Dendritic cell treated with granulocyte-macrophage colony-stimulating factor and Interleukin-4, amounts not matched to agents 40 ng/mL and 50 ng/mL, for 4 days (primary cell): ENCODE measurements around the gene HEBP2.
A peak's percentile ranks its signal among the peaks of the same experiment; 100 is the strongest.

Experiments
- H3K27ac Mint-ChIP-seq: one replicate; pipeline ENCODE4 v1.8.0; 2022; ENCODE audit warnings: mild to moderate bottlenecking, mixed read lengths
- H3K27me3 Mint-ChIP-seq: one replicate; pipeline ENCODE4 v1.8.0; 2022; ENCODE audit warnings: mild to moderate bottlenecking, mixed read lengths
- H3K36me3 Mint-ChIP-seq: one replicate; pipeline ENCODE4 v1.8.0; 2022; ENCODE audit warnings: low read depth, mixed read lengths
- H3K4me1 Mint-ChIP-seq: one replicate; pipeline ENCODE4 v1.8.0; 2022; ENCODE audit warnings: low read depth, mixed read lengths
- H3K4me3 Mint-ChIP-seq: one replicate; pipeline ENCODE4 v1.8.0; 2022; ENCODE audit warnings: mild to moderate bottlenecking, moderate library complexity, mixed read lengths
- H3K9me3 Mint-ChIP-seq: one replicate; pipeline ENCODE4 v1.8.0; 2022; ENCODE audit warnings: mixed read lengths
- intact Hi-C: fragments of 100-400 bp; cut with micrococcal nuclease; formaldehyde crosslinking; loops from one replicate; pipeline ENCODE4 v1.15.0; 2022

Gene HEBP2

GRCh38 chr6:138383776-138384175 lies 20.2 kb upstream of the HEBP2 start:
- intact Hi-C loops, result no loop called here
- Mint-ChIP-seq H3K36me3 (no peaks in the 10 kb centered on the region), H3K27me3 (no peaks in the 10 kb centered on the region), H3K4me1 (peaks cover 11% of the 10 kb centered on the region), H3K4me3 (no peak overlapping the region), H3K27ac (no peak overlapping the region), H3K9me3 (no peaks in the 10 kb centered on the region)

GRCh38 chr6:138386897-138387296 lies 17.1 kb upstream of the HEBP2 start:
- intact Hi-C loops, result no loop called here
- H3K27me3 Mint-ChIP-seq, result no peaks in the 10 kb centered on the region
- H3K4me3 Mint-ChIP-seq, result no peak overlapping the region
- H3K36me3 Mint-ChIP-seq, result no peaks in the 10 kb centered on the region
- no peak overlapping the region for H3K27ac Mint-ChIP-seq
- peaks cover 11% of the 10 kb centered on the region for H3K4me1 Mint-ChIP-seq
- H3K9me3 Mint-ChIP-seq, result no peaks in the 10 kb centered on the region

GRCh38 chr6:138387577-138388368 lies 16.2 kb upstream of the HEBP2 start:
- intact Hi-C loops, result no loop called here
- Mint-ChIP-seq H3K27ac (no peak overlapping the region), H3K27me3 (no peaks in the 10 kb centered on the region), H3K4me1 (peaks cover 2% of the 10 kb centered on the region), H3K36me3 (no peaks in the 10 kb centered on the region), H3K4me3 (no peak overlapping the region), H3K9me3 (no peaks in the 10 kb centered on the region)

- Mint-ChIP-seq H3K27me3 (no peaks in the 10 kb centered on the region), H3K27ac (no peak overlapping the region), H3K9me3 (no peaks in the 10 kb centered on the region), H3K36me3 (no peaks in the 10 kb centered on the region), H3K4me3 (no peak overlapping the region), H3K4me1 (peaks cover 7% of the 10 kb centered on the region)
- intact Hi-C loops, result no loop called here
Measured at GRCh38 chr6:138389551-138389950, 14.5 kb upstream of the HEBP2 start.

GRCh38 chr6:138393871-138394783 lies 9.9 kb upstream of the HEBP2 start:
- H3K36me3 Mint-ChIP-seq, result no peaks in the 10 kb centered on the region
- no peak overlapping the region for H3K27ac Mint-ChIP-seq
- peaks cover 7% of the 10 kb centered on the region for H3K4me1 Mint-ChIP-seq

GRCh38 chr6:138396709-138397108 lies 7.3 kb upstream of the HEBP2 start:
- intact Hi-C loops, result no loop called here
- Mint-ChIP-seq H3K4me1 (peaks cover 13% of the 10 kb centered on the region), H3K27ac (no peak overlapping the region), H3K27me3 (no peaks in the 10 kb centered on the region), H3K36me3 (no peaks in the 10 kb centered on the region), H3K9me3 (no peaks in the 10 kb centered on the region), H3K4me3 (no peak overlapping the region)

More at GRCh38 chr6:138393871-138394783, 9.9 kb upstream of the HEBP2 start:
- Mint-ChIP-seq H3K9me3 (no peaks in the 10 kb centered on the region), H3K27me3 (no peaks in the 10 kb centered on the region), H3K4me3 (no peak overlapping the region)
- intact Hi-C loops, result no loop called here

- H3K4me1 Mint-ChIP-seq, result peaks cover 13% of the 10 kb centered on the region
- no peaks in the 10 kb centered on the region for H3K9me3 Mint-ChIP-seq
- intact Hi-C loops, result no loop called here
- no peak overlapping the region for H3K27ac Mint-ChIP-seq
- no peaks in the 10 kb centered on the region for H3K36me3 Mint-ChIP-seq
- no peak overlapping the region for H3K4me3 Mint-ChIP-seq
- peaks cover 3% of the 10 kb centered on the region for H3K27me3 Mint-ChIP-seq
Measured at GRCh38 chr6:138397128-138398122, 6.6 kb upstream of the HEBP2 start.

- H3K36me3 Mint-ChIP-seq, result no peaks in the 10 kb centered on the region
- peaks cover 5% of the 10 kb centered on the region for H3K27me3 Mint-ChIP-seq
- H3K4me3 Mint-ChIP-seq, result no peak overlapping the region
- no peaks in the 10 kb centered on the region for H3K9me3 Mint-ChIP-seq
- no peak overlapping the region for H3K27ac Mint-ChIP-seq
- intact Hi-C loops, result loop anchor here (10.0 kb wide), 1 partner anchor 374 kb away; the partner anchor contains the start of gene CCDC28A
- H3K4me1 Mint-ChIP-seq, result peaks cover 21% of the 10 kb centered on the region
Measured at GRCh38 chr6:138400326-138400725, 3.7 kb upstream of the HEBP2 start.

- intact Hi-C loops, result loop anchor here (10.0 kb wide), 1 partner anchor 373 kb away; the partner anchor contains the start of gene CCDC28A
- Mint-ChIP-seq H3K4me1 (peaks cover 31% of the 10 kb centered on the region), H3K27me3 (peaks cover 5% of the 10 kb centered on the region), H3K9me3 (no peaks in the 10 kb centered on the region), H3K27ac (no peak overlapping the region), H3K36me3 (peaks cover 8% of the 10 kb centered on the region), H3K4me3 (no peak overlapping the region)
Measured at GRCh38 chr6:138401960-138402837, 1.8 kb upstream of the HEBP2 start.

GRCh38 chr6:138402838-138403187 lies 1.2 kb upstream of the HEBP2 start:
- H3K27ac Mint-ChIP-seq, result peak overlapping the region; percentile 79

GRCh38 chr6:138403324-138403800 lies 661 bp upstream of the HEBP2 start:
- peak overlapping the region; percentile 80 for H3K4me3 Mint-ChIP-seq
- peaks cover 5% of the 10 kb centered on the region for H3K27me3 Mint-ChIP-seq
- H3K9me3 Mint-ChIP-seq, result no peaks in the 10 kb centered on the region
- H3K27ac Mint-ChIP-seq, result peak overlapping the region; percentile 79
- intact Hi-C loops, result loop anchor here (10.0 kb wide), 1 partner anchor 371 kb away; the partner anchor contains the start of gene CCDC28A
- H3K36me3 Mint-ChIP-seq, result peaks cover 20% of the 10 kb centered on the region
- H3K4me1 Mint-ChIP-seq, result peaks cover 38% of the 10 kb centered on the region

More at GRCh38 chr6:138402838-138403187, 1.2 kb upstream of the HEBP2 start:
- Mint-ChIP-seq H3K4me1 (peaks cover 36% of the 10 kb centered on the region), H3K36me3 (peaks cover 14% of the 10 kb centered on the region), H3K4me3 (peak overlapping the region; percentile 80), H3K27me3 (peaks cover 5% of the 10 kb centered on the region), H3K9me3 (no peaks in the 10 kb centered on the region)
- intact Hi-C loops, result loop anchor here (10.0 kb wide), 1 partner anchor 372 kb away; the partner anchor contains the start of gene CCDC28A

- intact Hi-C loops, result loop anchor here (10.0 kb wide), 1 partner anchor 370 kb away; the partner anchor contains the start of gene CCDC28A
- Mint-ChIP-seq H3K27ac (peak overlapping the region; percentile 79), H3K9me3 (no peaks in the 10 kb centered on the region), H3K4me1 (peaks cover 50% of the 10 kb centered on the region), H3K36me3 (peaks cover 34% of the 10 kb centered on the region), H3K27me3 (peaks cover 5% of the 10 kb centered on the region), H3K4me3 (peak overlapping the region; percentile 80)
Measured at GRCh38 chr6:138404666-138405337, 779 bp downstream of the HEBP2 start.
